ENCODE data around the gene GNMT. TPM values are rescaled to one million over a fixed set of nuclear protein-coding genes. Genes with fewer than 3 reads are reported as not detected.

Gene GNMT
- 1.5 TPM for total RNA-seq

DNA sequence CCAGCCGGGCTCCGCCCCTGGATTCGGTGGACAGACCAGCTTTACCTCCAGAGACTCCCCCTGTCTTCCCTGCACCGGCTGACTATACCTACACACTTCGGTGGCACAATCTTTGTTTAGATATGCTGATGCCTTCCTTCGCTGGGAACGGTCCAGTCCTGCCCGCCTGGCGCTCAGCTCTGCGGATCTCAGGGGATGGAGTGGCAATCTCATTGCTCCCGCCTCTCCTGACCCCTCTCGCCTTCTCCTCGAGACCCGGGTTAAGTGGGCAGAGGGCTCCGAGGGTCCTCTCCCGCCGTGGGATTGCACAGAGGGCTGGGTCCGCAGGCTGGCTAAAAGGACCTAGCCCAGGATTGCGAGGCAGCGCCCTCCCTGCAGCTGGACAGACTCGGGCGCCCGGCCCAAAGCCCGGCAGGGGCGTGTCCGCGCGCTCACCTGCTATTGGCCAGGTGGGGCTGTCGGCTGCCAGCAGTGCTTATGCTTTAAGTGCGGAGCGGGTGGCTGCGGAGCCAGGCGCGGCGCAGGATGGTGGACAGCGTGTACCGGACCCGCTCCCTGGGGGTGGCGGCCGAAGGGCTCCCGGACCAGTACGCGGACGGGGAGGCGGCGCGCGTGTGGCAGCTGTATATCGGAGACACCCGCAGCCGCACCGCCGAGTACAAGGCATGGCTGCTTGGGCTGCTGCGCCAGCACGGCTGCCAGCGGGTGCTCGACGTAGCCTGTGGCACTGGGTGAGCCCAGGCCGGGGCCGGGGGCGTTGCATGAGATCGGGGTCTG lies at the start of gene GNMT:
Gene GNMT, plus strand, starts transcription at position 512 of the 777 bp plus-strand sequence. Its CDS starts 14 bp downstream, at position 526.
- H3K27me3 ChIP-seq = no peaks in the 10 kb centered on the region
- no peak for TF ChIP-seq POLR2A (IDR thresholded peaks at IDR 0.05)
- TF ChIP-seq POLR2AphosphoS5 (IDR thresholded peaks at IDR 0.05; ENCODE audit: insufficient read depth in 1 of 2, low read depth in 1 of 2) = peak in 1 of 2 donors; percentile 46
- TF ChIP-seq, protein P1, sequence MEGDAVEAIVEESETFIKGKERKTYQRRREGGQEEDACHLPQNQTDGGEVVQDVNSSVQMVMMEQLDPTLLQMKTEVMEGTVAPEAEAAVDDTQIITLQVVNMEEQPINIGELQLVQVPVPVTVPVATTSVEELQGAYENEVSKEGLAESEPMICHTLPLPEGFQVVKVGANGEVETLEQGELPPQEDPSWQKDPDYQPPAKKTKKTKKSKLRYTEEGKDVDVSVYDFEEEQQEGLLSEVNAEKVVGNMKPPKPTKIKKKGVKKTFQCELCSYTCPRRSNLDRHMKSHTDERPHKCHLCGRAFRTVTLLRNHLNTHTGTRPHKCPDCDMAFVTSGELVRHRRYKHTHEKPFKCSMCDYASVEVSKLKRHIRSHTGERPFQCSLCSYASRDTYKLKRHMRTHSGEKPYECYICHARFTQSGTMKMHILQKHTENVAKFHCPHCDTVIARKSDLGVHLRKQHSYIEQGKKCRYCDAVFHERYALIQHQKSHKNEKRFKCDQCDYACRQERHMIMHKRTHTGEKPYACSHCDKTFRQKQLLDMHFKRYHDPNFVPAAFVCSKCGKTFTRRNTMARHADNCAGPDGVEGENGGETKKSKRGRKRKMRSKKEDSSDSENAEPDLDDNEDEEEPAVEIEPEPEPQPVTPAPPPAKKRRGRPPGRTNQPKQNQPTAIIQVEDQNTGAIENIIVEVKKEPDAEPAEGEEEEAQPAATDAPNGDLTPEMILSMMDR (IDR thresholded peaks at IDR 0.05) = no peak
- DNase-seq (ENCODE audit: extremely low spot score in 2 of 2) = no peak
- H3K36me3 ChIP-seq = peaks cover 0 to 12% of the 10 kb centered on the region in 2 donors
- intact Hi-C loops (cut with DNase I) = no loop called here
- H3K27ac ChIP-seq = peak within 1 kb of the TSS; percentile 14
- H3K9me3 ChIP-seq = no peaks in the 10 kb centered on the region
- peak within 1 kb of the TSS; percentile 45 to 71 for H3K4me3 ChIP-seq
- H3K4me1 ChIP-seq = peaks cover 14% of the 10 kb centered on the region

DNA sequence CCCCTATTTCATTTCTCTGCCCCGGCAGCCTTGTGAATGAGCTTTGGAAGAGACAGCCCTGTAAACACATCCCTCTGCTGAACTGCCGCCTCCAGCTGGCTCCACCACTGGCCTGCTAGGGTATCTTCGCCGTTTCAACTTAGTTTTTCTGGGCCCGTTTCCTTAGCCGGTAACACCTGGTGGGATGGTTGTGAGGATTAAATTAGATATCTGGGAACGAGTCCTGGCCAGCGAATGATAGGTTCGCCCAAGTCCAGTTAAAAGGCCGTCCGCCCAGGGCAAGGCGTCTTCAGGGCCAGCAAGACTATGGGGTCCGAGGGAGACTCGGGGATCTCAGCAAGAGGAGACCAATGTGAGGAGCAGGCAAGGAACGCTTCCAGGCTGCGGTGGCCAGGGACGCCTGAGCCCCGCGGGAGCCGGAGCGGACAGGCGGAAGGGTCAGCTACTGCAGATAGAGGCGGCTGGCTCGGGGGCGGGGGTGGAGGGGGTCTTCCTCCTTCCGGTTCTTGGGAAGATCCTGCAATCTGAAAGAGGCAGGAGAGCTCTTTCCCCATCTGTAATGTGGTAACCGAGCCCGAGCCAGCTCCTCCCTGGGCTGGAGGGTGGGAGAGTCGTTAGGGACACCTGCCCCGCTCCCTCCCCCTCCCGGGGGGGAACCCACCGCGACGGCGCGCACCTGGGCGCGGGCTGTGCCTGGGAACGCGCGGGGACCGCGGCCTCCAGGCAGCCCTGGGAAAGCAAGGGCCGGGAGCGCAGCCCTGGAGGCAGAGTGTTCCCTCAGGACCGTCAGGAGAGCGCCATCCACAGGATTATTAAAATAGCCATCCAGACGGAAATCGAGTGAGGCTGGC lies 49.2 kb upstream of the GNMT start:
- Histone ChIP-seq H3K4me1 (peaks cover 7% of the 10 kb centered on the region), H3K27me3 (no peaks in the 10 kb centered on the region), H3K27ac (no peak overlapping the region), H3K4me3 (peak overlapping the region; percentile 23 to 33), H3K36me3 (no peaks in the 10 kb centered on the region), H3K9me3 (no peaks in the 10 kb centered on the region)
- TF ChIP-seq POLR2AphosphoS5 (IDR thresholded peaks at IDR 0.05; ENCODE audit: insufficient read depth in 1 of 2, low read depth in 1 of 2) (no peak), POLR2A (IDR thresholded peaks at IDR 0.05) (no peak)
- TF ChIP-seq, protein P1 (IDR thresholded peaks at IDR 0.05) = no peak
- intact Hi-C loops (cut with DNase I) = no loop called here
- DNase-seq (ENCODE audit: extremely low spot score in 2 of 2) = no peak

DNA sequence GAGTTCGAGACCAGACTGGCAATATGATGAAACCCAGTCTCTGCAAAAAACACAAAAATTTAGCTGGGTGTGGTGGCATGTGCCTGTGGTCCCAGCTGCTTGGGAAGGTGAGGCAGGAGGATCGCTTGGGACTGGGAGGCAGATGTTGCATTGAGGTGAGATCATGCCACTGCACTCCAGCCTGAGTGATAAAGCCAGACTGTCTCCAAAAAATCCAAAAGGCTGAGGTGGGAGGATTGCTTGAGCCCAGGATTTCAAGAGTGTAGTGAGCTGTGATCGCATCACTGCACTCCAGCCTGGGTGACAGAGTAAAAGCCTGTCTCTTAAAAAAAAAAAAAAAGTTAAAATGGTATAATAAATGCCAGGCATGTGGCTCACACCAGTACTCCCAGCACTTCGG lies 46.0 kb upstream of the GNMT start:
- no peaks in the 10 kb centered on the region for H3K27me3 ChIP-seq
- H3K4me1 ChIP-seq = peaks cover 7% of the 10 kb centered on the region
- DNase-seq (ENCODE audit: extremely low spot score in 2 of 2) = no peak
- TF ChIP-seq POLR2A (IDR thresholded peaks at IDR 0.05) = no peak
- TF ChIP-seq, protein P1 (IDR thresholded peaks at IDR 0.05) = no peak
- no peak for TF ChIP-seq POLR2AphosphoS5 (IDR thresholded peaks at IDR 0.05; ENCODE audit: insufficient read depth in 1 of 2, low read depth in 1 of 2)
- intact Hi-C loops (cut with DNase I) = no loop called here
- no peak overlapping the region for H3K27ac ChIP-seq
- H3K9me3 ChIP-seq = no peaks in the 10 kb centered on the region
- no peaks in the 10 kb centered on the region for H3K36me3 ChIP-seq
- no peak overlapping the region for H3K4me3 ChIP-seq

DNA sequence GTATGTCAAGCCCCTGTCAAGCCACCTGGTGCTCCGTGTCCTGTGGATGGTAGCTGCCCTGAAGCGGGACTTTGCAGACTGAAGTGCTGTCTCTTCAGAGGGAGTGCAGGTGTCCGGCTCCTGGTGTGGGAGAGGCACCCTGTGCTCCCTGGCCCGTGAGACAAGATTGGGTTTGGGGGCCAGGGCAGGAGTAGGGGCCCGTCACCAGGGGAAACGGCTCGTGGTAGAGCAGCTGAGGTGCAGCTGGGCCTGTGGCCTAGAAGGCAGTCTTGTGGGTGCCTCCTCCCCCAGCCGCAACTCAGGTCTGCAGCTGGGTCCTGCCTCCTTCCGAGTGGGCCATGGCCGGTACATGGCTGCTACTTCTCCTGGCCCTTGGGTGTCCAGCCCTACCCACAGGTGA lies 44.8 kb upstream of the GNMT start, which contains the start of gene PTCRA:
Gene PTCRA, plus strand, starts transcription at position 322 of the 400 bp plus-strand sequence. Its CDS starts 17 bp downstream, at position 339.
- Histone ChIP-seq H3K27ac (no peak within 1 kb of the TSS), H3K36me3 (no peaks in the 10 kb centered on the region), H3K4me1 (peaks cover 7% of the 10 kb centered on the region), H3K27me3 (no peaks in the 10 kb centered on the region), H3K9me3 (no peaks in the 10 kb centered on the region), H3K4me3 (no peak within 1 kb of the TSS)
- no peak for TF ChIP-seq POLR2AphosphoS5 (IDR thresholded peaks at IDR 0.05; ENCODE audit: insufficient read depth in 1 of 2, low read depth in 1 of 2)
- no peak for TF ChIP-seq POLR2A (IDR thresholded peaks at IDR 0.05)
- TF ChIP-seq, protein P1 (IDR thresholded peaks at IDR 0.05) = no peak
- intact Hi-C loops (cut with DNase I) = no loop called here
- no peak for DNase-seq (ENCODE audit: extremely low spot score in 2 of 2)

Measured in vagina (tissue), 2 donors.